CD14-positive monocyte (primary cell): ENCODE measurements around the gene CDSN. TPM values are rescaled to one million over a fixed set of nuclear protein-coding genes. Genes with fewer than 3 reads are reported as not detected.

Experiments used
- DNase-seq, 3 donors: peaks; one replicate each; pipeline ENCODE4 v3.0.0-alpha.2; 2011 to 2022
- H2AFZ ChIP-seq: 2 replicates; pipeline ENCODE4 v1.6.0; 2012; ENCODE audit warnings: mild to moderate bottlenecking, low read depth, low read length, inconsistent platforms; ENCODE audit not compliant: insufficient read depth, poor library complexity, severe bottlenecking
- H3K27ac ChIP-seq, 2 donors: 1 replicate in 1 of 2; 2 replicates in 1 of 2; pipeline ENCODE4 v1.5.1; 2012 to 2013; ENCODE audit warnings: low read length in 2 of 2, control low read depth in 1 of 2, inconsistent platforms in 1 of 2, low read depth in 1 of 2, mild to moderate bottlenecking in 1 of 2
- H3K27me3 ChIP-seq, 2 donors: one replicate each; pipeline versions ENCODE4 v1.6.0 to v1.6.1; 2011 to 2013; ENCODE audit warnings: low read length in 2 of 2; ENCODE audit not compliant: control insufficient read depth in 2 of 2, insufficient read depth in 2 of 2
- H3K36me3 ChIP-seq, 2 donors: replicated peaks in 1 of 2; 1 replicate in 1 of 2; 2 replicates in 1 of 2; pipeline versions ENCODE4 v1.5.1 to v1.6.1; 2012 to 2013; ENCODE audit warnings: low read length in 2 of 2, control low read depth in 1 of 2, inconsistent platforms in 1 of 2, mild to moderate bottlenecking in 1 of 2; ENCODE audit not compliant: insufficient read depth in 2 of 2, control insufficient read depth in 1 of 2
- H3K4me1 ChIP-seq, 2 donors: 1 replicate in 1 of 2; 2 replicates in 1 of 2; pipeline versions ENCODE4 v1.5.1 to v1.6.1; 2012 to 2013; ENCODE audit warnings: low read length in 2 of 2, control low read depth in 1 of 2, inconsistent platforms in 1 of 2, mild to moderate bottlenecking in 1 of 2, moderate library complexity in 1 of 2; ENCODE audit not compliant: insufficient read depth in 2 of 2, control insufficient read depth in 1 of 2
- H3K4me2 ChIP-seq: replicated peaks from 2 replicates; pipeline ENCODE3; 2012; ENCODE audit warnings: low read length, moderate library complexity, mild to moderate bottlenecking; ENCODE audit not compliant: poor library complexity, severe bottlenecking; ENCODE audit errors: extremely low read depth
- H3K4me3 ChIP-seq, 3 experiments: fragments of 200-600 bp in 1 of 3; sonication (generic) in 1 of 3; replicated peaks in 1 of 3; 1 replicate in 2 of 3; 2 replicates in 1 of 3; pipeline ENCODE4 v1.5.1; 2011 to 2013; ENCODE audit warnings: low read length in 3 of 3, mild to moderate bottlenecking in 3 of 3, control low read depth in 2 of 3, low read depth in 2 of 3, inconsistent platforms in 1 of 3, moderate library complexity in 1 of 3
- H3K79me2 ChIP-seq: 2 replicates; pipeline ENCODE4 v1.6.0; 2012; ENCODE audit warnings: mild to moderate bottlenecking, control low read depth, inconsistent platforms, low read length, moderate library complexity; ENCODE audit not compliant: insufficient read depth
- H3K9ac ChIP-seq: 2 replicates; pipeline ENCODE4 v1.6.0; 2017; ENCODE audit warnings: low read length, mild to moderate bottlenecking; ENCODE audit not compliant: insufficient read depth, poor library complexity, severe bottlenecking
- H3K9me3 ChIP-seq, 2 donors: replicated peaks in 1 of 2; 1 replicate in 1 of 2; 2 replicates in 1 of 2; pipeline versions ENCODE4 v1.5.1 to v1.6.1; 2012 to 2013; ENCODE audit warnings: low read length in 2 of 2, control low read depth in 1 of 2; ENCODE audit not compliant: control insufficient read depth in 1 of 2, insufficient read depth in 1 of 2
- H4K20me1 ChIP-seq: 2 replicates; pipeline ENCODE4 v1.6.0; 2012; ENCODE audit warnings: mild to moderate bottlenecking, low read length, control low read depth, moderate library complexity; ENCODE audit not compliant: insufficient read depth
- H3K27ac Mint-ChIP-seq, 7 donors: one replicate each; pipeline ENCODE4 v1.8.0; 2020; ENCODE audit warnings: mild to moderate bottlenecking in 7 of 7, mixed read lengths in 7 of 7, moderate library complexity in 6 of 7, inconsistent platforms in 2 of 7
- H3K27me3 Mint-ChIP-seq, 3 donors: one replicate each; pipeline ENCODE4 v1.8.0; 2021 to 2022; ENCODE audit warnings: low read depth in 3 of 3, mild to moderate bottlenecking in 3 of 3, mixed read lengths in 3 of 3, moderate library complexity in 3 of 3, inconsistent platforms in 1 of 3
- H3K36me3 Mint-ChIP-seq, 2 donors: one replicate each; pipeline ENCODE4 v1.8.0; 2020; ENCODE audit warnings: mixed read lengths in 2 of 2, inconsistent platforms in 1 of 2, mild to moderate bottlenecking in 1 of 2
- H3K4me1 Mint-ChIP-seq: one replicate; pipeline ENCODE4 v1.8.0; 2020; ENCODE audit warnings: mild to moderate bottlenecking, mixed read lengths
- H3K4me3 Mint-ChIP-seq, 2 donors: one replicate each; pipeline ENCODE4 v1.8.0; 2020; ENCODE audit warnings: mild to moderate bottlenecking in 2 of 2, mixed read lengths in 2 of 2, moderate library complexity in 1 of 2
- H3K9me3 Mint-ChIP-seq, 7 donors: one replicate each; pipeline ENCODE4 v1.8.0; 2020 to 2022; ENCODE audit warnings: mixed read lengths in 7 of 7, mild to moderate bottlenecking in 6 of 7, moderate library complexity in 6 of 7, inconsistent platforms in 2 of 7
- WGBS: methylation state at CpG from one replicate; pipeline ENCODE4 v1.1.5; 2013; ENCODE audit warnings: missing lambda C conversion rate; ENCODE audit not compliant: insufficient coverage; 5-methylcytosine and 5-hydroxymethylcytosine counted together
- intact Hi-C, 2 donors: fragments of 100-400 bp; cut with micrococcal nuclease; formaldehyde crosslinking; loops; one replicate each; pipeline versions ENCODE4 v1.15.0 to v1.15.1; 2023
- polyA plus RNA-seq, 3 donors: library from polyadenylated mRNA; depleted of rRNA in 1 of 3; unstranded in 2 of 3; stranded (reverse) in 1 of 3; fragments of 300-500 nt in 2 of 3; fragments of >200 nt in 1 of 3; fragmentation: Illumina TruSeq in 2 of 3; gene quantifications; 1 replicate in 2 of 3; 2 replicates in 1 of 3; pipeline ENCODE4 v1.2.3, GENCODE V29; 2012 to 2021
- TF ChIP-seq, protein P1 (sequence below): fragments of 200-600 bp; IDR thresholded peaks from one replicate; pipeline ENCODE4 v1.8.0; 2022; ENCODE audit warnings: antibody characterized with exemption, mild to moderate bottlenecking

CDSN gene
- polyA plus RNA-seq, 3 donors: not detected

DNA sequence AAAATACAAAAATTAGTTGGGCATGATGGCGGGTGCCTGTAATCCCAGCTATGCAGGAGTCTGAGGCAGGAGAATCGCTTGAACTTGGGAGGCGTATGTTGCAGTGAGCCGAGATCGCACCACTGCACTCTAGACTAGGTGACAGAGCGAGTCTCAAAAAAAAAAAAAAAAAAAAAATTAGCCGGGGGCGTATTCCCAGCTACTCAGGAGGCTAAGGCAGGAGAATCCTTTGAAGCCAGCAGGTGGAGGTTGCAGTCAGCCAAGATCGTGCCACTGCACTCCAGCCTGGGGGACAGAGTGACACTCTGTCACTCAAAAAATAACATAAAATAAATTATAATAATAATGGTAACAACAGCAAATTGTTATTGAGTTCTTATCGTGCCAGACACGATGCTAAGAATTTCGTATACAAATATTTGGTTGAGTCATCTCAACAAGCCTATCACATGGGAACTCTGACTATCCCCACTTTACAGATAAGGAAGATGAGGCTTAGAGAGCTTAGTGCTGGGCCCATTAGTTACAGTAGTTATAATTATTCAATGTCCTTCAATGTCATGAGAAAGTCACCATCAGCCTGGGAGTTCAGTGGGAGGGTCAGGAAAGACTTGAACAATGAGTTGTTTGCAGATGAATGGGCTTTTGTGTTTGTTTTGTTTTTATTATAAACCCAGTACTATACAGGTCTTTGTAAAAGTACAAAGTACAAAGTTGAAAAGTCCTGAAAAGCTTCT, 27.3 kb downstream of the CDSN start:
- H3K9me3 Mint-ChIP-seq: peaks cover 0 to 3% (median 0%) of the 10 kb centered on the region in 7 donors
- H3K4me3 Mint-ChIP-seq: no peak overlapping the region
- Histone ChIP-seq H3K27ac (no peak overlapping the region), H3K4me2 (no peak overlapping the region), H3K9ac (no peak overlapping the region), H3K79me2 (no peaks in the 10 kb centered on the region), H3K4me1 (peaks cover 25 to 35% of the 10 kb centered on the region in 2 donors), H3K9me3 (no peaks in the 10 kb centered on the region), H3K4me3 (no peak overlapping the region), H3K36me3 (no peaks in the 10 kb centered on the region), H2AFZ (no peak overlapping the region), H3K27me3 (no peaks in the 10 kb centered on the region), H4K20me1 (no peaks in the 10 kb centered on the region)
- intact Hi-C loops: no loop called here
- TF ChIP-seq, protein P1, sequence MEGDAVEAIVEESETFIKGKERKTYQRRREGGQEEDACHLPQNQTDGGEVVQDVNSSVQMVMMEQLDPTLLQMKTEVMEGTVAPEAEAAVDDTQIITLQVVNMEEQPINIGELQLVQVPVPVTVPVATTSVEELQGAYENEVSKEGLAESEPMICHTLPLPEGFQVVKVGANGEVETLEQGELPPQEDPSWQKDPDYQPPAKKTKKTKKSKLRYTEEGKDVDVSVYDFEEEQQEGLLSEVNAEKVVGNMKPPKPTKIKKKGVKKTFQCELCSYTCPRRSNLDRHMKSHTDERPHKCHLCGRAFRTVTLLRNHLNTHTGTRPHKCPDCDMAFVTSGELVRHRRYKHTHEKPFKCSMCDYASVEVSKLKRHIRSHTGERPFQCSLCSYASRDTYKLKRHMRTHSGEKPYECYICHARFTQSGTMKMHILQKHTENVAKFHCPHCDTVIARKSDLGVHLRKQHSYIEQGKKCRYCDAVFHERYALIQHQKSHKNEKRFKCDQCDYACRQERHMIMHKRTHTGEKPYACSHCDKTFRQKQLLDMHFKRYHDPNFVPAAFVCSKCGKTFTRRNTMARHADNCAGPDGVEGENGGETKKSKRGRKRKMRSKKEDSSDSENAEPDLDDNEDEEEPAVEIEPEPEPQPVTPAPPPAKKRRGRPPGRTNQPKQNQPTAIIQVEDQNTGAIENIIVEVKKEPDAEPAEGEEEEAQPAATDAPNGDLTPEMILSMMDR: no peak
- no peak overlapping the region for H3K27ac Mint-ChIP-seq
- H3K4me1 Mint-ChIP-seq: peaks cover 41% of the 10 kb centered on the region
- DNase-seq: no peak
- WGBS: no CpG with 5 or more reads among the region's 12 CpGs
- peaks cover 0 to 2% of the 10 kb centered on the region in 2 donors for H3K36me3 Mint-ChIP-seq
- H3K27me3 Mint-ChIP-seq: peaks cover 0 to 3% (median 1%) of the 10 kb centered on the region in 3 donors

DNA sequence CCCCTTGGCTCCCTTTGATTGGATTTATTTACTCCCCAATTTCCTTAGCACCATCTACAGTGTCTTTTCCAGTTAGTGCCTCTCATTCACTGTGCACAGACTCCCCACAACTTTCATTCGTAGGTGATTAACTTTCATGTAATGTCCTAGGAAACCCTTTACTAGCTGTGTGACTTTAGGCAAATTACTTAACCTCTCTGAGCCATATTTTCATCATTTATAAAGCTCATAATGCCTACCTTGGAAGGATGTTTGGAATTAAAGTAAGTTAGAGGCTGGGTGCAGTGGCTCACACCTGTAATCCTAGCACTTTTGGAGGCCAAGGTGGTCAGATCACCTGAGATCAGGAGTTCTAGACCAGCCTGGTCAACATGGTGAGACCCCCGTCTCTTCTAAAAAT, 28.0 kb downstream of the CDSN start:
- H3K4me1 ChIP-seq: peaks cover 25 to 41% of the 10 kb centered on the region in 2 donors
- Mint-ChIP-seq H3K27ac (no peak overlapping the region), H3K4me3 (no peak overlapping the region), H3K36me3 (peaks cover 0 to 2% of the 10 kb centered on the region in 2 donors), H3K4me1 (peaks cover 41% of the 10 kb centered on the region), H3K9me3 (peaks cover 0 to 3% (median 0%) of the 10 kb centered on the region in 7 donors), H3K27me3 (peaks cover 1 to 3% (median 1%) of the 10 kb centered on the region in 3 donors)
- no peaks in the 10 kb centered on the region for H3K79me2 ChIP-seq
- no peak for DNase-seq
- no peak overlapping the region for H3K27ac ChIP-seq
- H3K4me3 ChIP-seq: no peak overlapping the region
- no peak overlapping the region for H3K4me2 ChIP-seq
- H2AFZ ChIP-seq: no peak overlapping the region
- no peaks in the 10 kb centered on the region for H3K36me3 ChIP-seq
- TF ChIP-seq, protein P1: no peak
- 100% methylated on average over 2 of the region's 2 CpGs for WGBS
- H3K27me3 ChIP-seq: no peaks in the 10 kb centered on the region
- intact Hi-C loops: no loop called here
- H3K9ac ChIP-seq: no peak overlapping the region
- H3K9me3 ChIP-seq: no peaks in the 10 kb centered on the region
- no peaks in the 10 kb centered on the region for H4K20me1 ChIP-seq
